Stimulated activated naive B cell treated with anti-CD40 and anti-IgM and Interleukin-4, amounts not matched to agents 10 μg/mL and 1 μg/mL and 100 μg/mL, for 72 hours (primary cell): ENCODE data around the gene GFPT2.
A peak's percentile ranks its signal among the peaks of the same experiment; 100 is the strongest.

ENCODE experiments used
- ATAC-seq, 2 donors: fragments of 150-1000 bp; cut with Tn5 transposase; replicated peaks; 2 replicates each; pipeline ENCODE4 v1.10.0; 2021; ENCODE audit warnings: moderate library complexity in 1 of 2
- DNase-seq: peaks from one replicate; pipeline ENCODE4 v3.0.0; 2021
- H3K27ac Mint-ChIP-seq: one replicate; pipeline ENCODE4 v1.8.0; 2022; ENCODE audit warnings: mild to moderate bottlenecking, mixed read lengths
- H3K27me3 Mint-ChIP-seq, 2 donors: one replicate each; pipeline ENCODE4 v1.8.0; 2022; ENCODE audit warnings: mixed read lengths in 2 of 2
- H3K36me3 Mint-ChIP-seq, 2 donors: one replicate each; pipeline ENCODE4 v1.8.0; 2022; ENCODE audit warnings: mixed read lengths in 2 of 2, mild to moderate bottlenecking in 1 of 2
- H3K4me1 Mint-ChIP-seq, 2 donors: one replicate each; pipeline ENCODE4 v1.8.0; 2022; ENCODE audit warnings: mixed read lengths in 2 of 2, mild to moderate bottlenecking in 1 of 2
- H3K4me3 Mint-ChIP-seq, 2 donors: one replicate each; pipeline ENCODE4 v1.8.0; 2022; ENCODE audit warnings: mild to moderate bottlenecking in 2 of 2, mixed read lengths in 2 of 2, moderate library complexity in 1 of 2
- H3K9me3 Mint-ChIP-seq, 2 donors: one replicate each; pipeline ENCODE4 v1.8.0; 2022; ENCODE audit warnings: mixed read lengths in 2 of 2, mild to moderate bottlenecking in 1 of 2

Gene GFPT2

DNA sequence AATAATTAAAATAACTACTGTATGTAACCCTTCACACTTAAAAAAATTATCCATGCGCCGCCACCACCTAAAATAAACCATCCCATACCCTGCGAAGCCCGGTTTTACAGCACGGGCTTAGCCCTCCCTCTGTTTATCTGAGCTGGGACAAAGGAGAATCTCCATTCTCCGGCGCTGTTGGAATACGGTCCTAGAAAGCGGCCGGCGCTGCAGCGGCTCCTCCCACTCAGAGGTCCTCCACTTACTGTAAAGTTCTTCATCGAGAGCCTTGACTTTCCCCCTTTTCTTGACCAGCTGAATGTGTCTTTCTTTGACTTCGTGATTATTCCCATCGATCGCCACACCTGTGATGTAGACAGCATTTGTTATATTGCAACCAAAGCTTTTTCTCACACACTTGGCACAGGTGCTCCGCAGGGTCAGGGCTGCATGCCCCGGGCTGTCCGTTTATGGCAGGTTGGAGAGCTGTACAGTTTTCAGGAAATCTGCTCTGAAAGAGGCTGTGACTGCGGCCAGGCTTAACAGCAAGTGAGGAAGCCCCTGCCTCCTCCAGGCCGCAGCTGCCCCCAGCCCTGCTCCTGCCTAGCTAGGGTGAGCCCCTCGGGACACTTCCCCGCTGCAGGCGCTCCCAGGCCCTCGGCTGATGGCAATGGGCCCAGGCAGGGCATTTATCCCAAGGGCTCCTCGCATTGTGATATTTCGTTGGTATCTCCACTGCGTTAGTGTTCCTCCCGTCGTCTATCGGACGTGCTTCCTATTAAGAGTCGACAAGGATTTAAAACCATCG, 16.7 kb downstream of the GFPT2 start:
- no peaks in the 10 kb centered on the region for H3K4me1 Mint-ChIP-seq
- DNase-seq (no peak), ATAC-seq (no peak)
- peaks cover 24 to 30% of the 10 kb centered on the region in 2 donors for H3K27me3 Mint-ChIP-seq
- no peak overlapping the region for H3K27ac Mint-ChIP-seq
- no peaks in the 10 kb centered on the region for H3K9me3 Mint-ChIP-seq
- no peaks in the 10 kb centered on the region for H3K36me3 Mint-ChIP-seq
- H3K4me3 Mint-ChIP-seq, result no peak overlapping the region

DNA sequence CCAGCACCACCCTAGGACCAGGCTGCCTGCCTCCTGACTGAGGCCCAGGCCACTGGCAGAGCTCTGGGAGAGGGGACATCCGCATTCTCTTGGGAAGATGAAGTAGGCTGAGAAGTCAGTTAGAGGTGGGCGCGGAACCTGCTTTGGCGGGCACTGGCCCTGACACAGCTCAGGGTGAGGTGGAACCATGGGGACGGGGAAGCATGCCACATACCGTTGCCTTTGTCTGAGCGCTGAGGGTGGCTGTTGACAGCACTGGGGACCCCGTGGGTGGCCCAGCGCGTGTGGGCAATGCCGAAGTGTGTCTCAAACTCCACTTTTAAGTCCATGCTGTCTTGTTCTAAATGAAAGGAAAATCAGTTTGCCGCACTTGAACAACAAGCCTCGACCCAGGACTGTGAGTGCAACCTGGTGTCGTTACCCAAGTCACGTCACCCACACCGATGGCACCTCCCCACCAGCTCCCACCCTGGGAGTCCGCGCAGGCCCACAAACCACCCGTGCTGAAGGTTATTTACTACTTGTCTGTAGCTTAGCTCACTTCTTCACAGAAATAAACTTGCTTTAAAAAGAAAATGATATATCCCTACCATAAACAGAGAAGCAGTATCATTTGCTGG, 17.4 kb downstream of the GFPT2 start:
- Mint-ChIP-seq H3K36me3 (no peaks in the 10 kb centered on the region), H3K27ac (no peak overlapping the region), H3K27me3 (peaks cover 27 to 34% of the 10 kb centered on the region in 2 donors), H3K9me3 (no peaks in the 10 kb centered on the region), H3K4me1 (no peaks in the 10 kb centered on the region), H3K4me3 (no peak overlapping the region)
- no peak for ATAC-seq
- DNase-seq, result no peak

DNA sequence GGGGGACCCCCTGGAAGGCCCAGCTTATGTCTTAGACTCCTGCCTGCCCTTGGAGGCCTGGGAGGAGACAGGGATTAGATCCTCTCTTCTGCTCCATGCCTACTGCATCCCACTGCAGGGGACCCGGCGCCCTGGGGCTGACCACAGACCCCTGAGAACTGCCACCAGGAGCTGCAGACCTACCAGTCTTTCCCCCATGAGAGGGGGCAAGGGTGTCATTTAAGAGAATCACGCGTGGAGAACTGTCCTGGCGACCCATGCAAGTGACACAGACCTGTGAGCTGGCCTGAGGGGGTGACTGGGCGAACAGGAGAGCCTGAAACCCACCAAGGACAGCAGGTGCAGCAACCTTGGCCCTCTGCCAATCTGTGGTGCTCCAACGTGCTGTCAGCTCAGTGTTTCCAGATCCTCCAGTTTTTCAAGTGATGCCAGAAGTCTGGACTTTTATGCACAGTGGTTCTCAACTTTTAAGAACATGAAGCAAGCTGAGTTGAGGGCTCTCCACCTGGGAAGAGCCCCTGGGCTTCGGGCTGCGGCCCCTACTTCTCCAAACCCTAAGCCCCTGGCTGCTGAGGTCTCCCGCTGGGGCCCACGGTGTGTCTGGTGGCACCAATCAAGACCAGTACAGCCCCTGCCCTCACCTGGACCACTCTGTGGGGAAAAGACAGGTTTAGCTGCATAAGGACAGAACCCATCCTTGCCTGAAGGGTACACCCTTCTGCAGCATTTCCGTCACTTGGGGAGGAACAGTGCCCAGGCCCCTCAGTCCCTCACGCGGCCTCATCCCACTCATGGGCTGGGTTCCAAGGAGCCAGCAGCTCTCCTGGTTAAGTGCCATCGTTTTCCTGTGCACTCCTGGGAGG, 18.2 kb downstream of the GFPT2 start:
- ATAC-seq (no peak), DNase-seq (no peak)
- Mint-ChIP-seq H3K9me3 (no peaks in the 10 kb centered on the region), H3K27ac (no peak overlapping the region), H3K4me1 (no peaks in the 10 kb centered on the region), H3K4me3 (no peak overlapping the region), H3K36me3 (no peaks in the 10 kb centered on the region), H3K27me3 (peaks cover 30 to 34% of the 10 kb centered on the region in 2 donors)

DNA sequence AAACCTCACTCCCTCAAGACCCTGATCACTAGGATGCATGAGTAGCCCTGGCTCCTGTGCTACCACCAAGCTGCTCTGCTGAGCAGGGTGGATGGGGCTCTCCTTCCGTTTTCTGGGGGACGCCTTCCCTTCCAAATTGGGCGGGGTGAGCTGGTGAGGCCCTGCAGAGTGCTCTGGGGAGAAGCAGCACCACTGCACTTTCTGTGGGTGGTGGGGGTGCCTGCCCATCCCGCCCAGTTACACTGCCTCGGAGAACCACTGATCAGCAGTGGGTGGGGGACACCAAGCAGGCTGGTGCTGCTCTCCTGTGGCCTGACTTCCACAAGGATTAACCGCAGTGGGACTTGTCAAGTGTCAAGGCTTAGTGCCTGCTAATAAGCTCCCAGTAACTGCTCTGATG, 19.0 kb downstream of the GFPT2 start:
- Mint-ChIP-seq H3K36me3 (no peaks in the 10 kb centered on the region), H3K9me3 (no peaks in the 10 kb centered on the region), H3K4me3 (no peak overlapping the region), H3K27ac (no peak overlapping the region), H3K4me1 (no peaks in the 10 kb centered on the region), H3K27me3 (peaks cover 28 to 29% of the 10 kb centered on the region in 2 donors)
- ATAC-seq (no peak), DNase-seq (no peak)

DNA sequence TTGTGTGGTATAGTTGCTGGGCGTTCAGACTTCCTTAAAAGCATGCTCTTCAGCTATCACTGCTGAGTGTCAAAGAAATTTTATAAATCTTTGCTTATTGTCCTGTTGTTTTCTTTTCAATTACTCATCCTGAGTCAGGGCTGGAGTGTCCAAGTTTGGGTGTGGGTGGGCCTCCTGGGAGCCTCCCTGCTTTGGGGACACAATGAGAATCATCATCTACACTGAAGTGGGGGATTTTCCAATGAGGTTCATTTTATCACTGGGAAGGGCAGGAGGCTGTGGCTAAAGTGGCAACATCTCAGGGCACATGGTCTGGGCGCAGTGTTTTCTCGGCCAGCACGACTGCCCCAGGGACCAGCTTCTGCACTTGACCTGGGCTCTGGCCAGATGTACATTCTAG, 19.5 kb downstream of the GFPT2 start:
- no peaks in the 10 kb centered on the region for H3K4me1 Mint-ChIP-seq
- H3K9me3 Mint-ChIP-seq, result no peaks in the 10 kb centered on the region
- DNase-seq, result no peak
- no peak overlapping the region for H3K4me3 Mint-ChIP-seq
- peak overlapping the region; percentile 26 for H3K27ac Mint-ChIP-seq
- peaks cover 28 to 29% of the 10 kb centered on the region in 2 donors for H3K27me3 Mint-ChIP-seq
- H3K36me3 Mint-ChIP-seq, result no peaks in the 10 kb centered on the region
- ATAC-seq, result no peak

DNA sequence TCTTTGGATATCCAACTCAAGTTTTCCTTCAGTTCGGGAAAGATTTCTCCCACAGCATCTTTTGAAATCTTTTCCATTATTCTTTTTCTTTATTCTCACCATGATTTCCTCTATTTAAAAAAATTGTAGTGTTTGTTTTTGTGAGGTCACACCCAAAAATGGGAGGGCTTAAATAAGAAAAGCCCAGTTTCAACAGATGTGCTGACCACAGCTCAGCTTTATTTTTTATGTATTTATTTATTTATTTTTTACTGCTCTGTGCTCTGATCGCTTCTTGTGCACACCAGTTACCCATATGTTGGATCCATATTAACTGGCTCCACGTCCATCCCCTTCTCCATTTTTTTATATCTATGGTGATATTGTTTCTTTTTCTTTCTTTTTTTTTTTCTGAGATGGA, 20.3 kb downstream of the GFPT2 start:
- no peak overlapping the region for H3K4me3 Mint-ChIP-seq
- no peaks in the 10 kb centered on the region for H3K4me1 Mint-ChIP-seq
- no peak overlapping the region for H3K27ac Mint-ChIP-seq
- H3K9me3 Mint-ChIP-seq, result no peaks in the 10 kb centered on the region
- DNase-seq (no peak), ATAC-seq (no peak)
- peaks cover 28 to 33% of the 10 kb centered on the region in 2 donors for H3K27me3 Mint-ChIP-seq
- H3K36me3 Mint-ChIP-seq, result no peaks in the 10 kb centered on the region

DNA sequence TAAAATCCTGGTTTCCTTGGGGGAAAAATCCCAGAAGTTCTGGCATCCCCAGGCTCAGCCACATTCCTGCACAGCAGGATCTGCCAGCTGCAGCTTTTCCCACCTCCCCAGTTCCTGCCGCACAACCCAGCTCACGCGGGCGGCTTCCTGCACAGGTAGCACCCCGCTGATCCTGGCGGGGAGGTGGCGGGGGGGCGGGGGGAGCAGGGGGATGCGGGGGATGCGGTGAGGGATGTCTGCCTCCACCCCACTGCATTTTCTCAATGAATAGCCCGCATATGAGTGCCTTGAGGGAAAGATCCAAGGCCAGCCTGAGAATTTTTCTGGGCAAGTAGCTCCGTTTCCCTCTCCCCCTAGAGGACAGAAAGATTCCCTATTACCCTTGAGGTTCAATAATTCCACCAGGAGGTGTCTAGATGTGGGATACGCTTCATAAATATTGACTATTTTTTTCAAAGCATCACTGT, 21.1 kb downstream of the GFPT2 start:
- H3K36me3 Mint-ChIP-seq, result no peaks in the 10 kb centered on the region
- H3K4me1 Mint-ChIP-seq, result no peaks in the 10 kb centered on the region
- ATAC-seq (no peak), DNase-seq (no peak)
- peaks cover 27 to 37% of the 10 kb centered on the region in 2 donors for H3K27me3 Mint-ChIP-seq
- H3K27ac Mint-ChIP-seq, result no peak overlapping the region
- no peaks in the 10 kb centered on the region for H3K9me3 Mint-ChIP-seq
- no peak overlapping the region for H3K4me3 Mint-ChIP-seq

DNA sequence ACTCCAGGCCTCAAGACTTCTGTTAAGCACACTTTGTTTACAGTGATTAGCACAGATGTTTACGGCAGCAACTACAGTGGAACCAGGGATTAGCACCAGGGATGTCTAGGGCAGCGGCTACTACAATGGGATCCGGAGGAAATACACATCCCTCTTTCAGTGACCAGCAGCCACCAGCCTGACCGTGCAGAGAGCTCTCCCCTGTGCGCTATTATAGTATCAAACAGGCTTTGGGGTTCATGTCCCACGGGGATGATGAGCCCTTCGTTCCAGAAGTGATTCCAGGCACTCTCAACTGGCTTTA, 21.5 kb downstream of the GFPT2 start:
- no peak overlapping the region for H3K4me3 Mint-ChIP-seq
- H3K27ac Mint-ChIP-seq, result no peak overlapping the region
- ATAC-seq (no peak), DNase-seq (no peak)
- H3K9me3 Mint-ChIP-seq, result no peaks in the 10 kb centered on the region
- no peaks in the 10 kb centered on the region for H3K4me1 Mint-ChIP-seq
- H3K27me3 Mint-ChIP-seq, result peaks cover 23 to 38% of the 10 kb centered on the region in 2 donors
- no peaks in the 10 kb centered on the region for H3K36me3 Mint-ChIP-seq

DNA sequence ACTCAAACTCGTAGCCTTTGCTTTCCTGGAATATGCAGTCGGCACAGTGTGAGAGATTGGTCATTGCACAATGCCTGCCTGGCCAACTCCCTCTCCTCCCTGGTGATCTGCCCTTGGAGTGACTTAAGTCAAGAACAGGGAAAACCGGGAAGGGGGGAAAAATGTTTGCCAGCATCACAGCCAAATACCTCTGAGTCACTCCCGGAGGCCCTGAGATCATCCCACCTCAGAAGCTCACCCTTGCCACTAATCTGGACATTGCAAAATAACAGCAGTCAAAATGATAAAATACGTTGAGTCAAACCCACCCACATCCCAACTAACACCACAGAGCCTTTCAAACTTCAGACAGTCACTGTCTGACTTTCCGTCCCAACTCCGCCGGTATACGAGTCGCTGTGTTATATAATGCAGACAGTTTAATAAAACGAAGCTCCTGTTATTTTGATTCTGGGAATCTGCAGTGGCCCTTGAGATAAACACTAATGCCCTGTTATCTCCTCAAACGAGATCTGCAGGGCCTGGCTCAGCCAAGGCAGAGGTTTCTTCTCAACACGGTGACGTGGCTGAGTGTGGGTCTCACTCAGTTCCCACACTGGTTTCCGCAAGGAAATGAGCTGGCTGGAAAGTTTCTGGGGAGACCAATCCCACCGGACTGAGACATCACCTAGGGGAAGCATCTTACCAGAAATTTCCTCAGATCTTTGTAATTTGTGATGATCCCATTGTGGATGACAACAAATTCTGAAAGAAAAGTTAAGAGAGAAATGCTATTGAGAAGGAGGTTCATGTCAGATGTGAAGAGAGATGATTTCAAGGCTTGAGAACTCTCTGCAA, 22.1 kb downstream of the GFPT2 start:
- no peaks in the 10 kb centered on the region for H3K36me3 Mint-ChIP-seq
- H3K27me3 Mint-ChIP-seq, result peaks cover 17 to 34% of the 10 kb centered on the region in 2 donors
- H3K4me3 Mint-ChIP-seq, result no peak overlapping the region
- no peak overlapping the region for H3K27ac Mint-ChIP-seq
- no peaks in the 10 kb centered on the region for H3K4me1 Mint-ChIP-seq
- ATAC-seq (no peak), DNase-seq (no peak)
- H3K9me3 Mint-ChIP-seq, result no peaks in the 10 kb centered on the region

DNA sequence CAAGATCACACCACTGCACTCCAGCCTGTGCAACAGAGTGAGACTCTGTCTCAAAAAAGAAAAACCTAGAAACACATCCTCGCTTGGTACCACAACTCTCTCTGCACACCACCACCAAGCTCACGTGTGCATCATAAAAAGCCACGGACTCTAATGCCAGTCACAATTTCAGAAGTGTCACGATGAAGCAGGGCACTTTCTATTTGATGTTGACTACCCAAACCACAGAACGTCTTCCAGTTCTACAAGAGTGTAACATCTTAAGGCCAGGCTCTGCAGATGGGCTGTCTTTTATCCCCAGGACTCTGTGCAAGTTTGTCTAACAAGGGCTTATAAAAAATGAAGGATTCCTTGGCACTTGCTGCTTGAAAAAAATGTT, 22.9 kb downstream of the GFPT2 start:
- ATAC-seq (no peak), DNase-seq (no peak)
- Mint-ChIP-seq H3K36me3 (no peaks in the 10 kb centered on the region), H3K27ac (no peak overlapping the region), H3K4me3 (no peak overlapping the region), H3K4me1 (no peaks in the 10 kb centered on the region), H3K27me3 (peaks cover 20 to 36% of the 10 kb centered on the region in 2 donors), H3K9me3 (no peaks in the 10 kb centered on the region)

DNA sequence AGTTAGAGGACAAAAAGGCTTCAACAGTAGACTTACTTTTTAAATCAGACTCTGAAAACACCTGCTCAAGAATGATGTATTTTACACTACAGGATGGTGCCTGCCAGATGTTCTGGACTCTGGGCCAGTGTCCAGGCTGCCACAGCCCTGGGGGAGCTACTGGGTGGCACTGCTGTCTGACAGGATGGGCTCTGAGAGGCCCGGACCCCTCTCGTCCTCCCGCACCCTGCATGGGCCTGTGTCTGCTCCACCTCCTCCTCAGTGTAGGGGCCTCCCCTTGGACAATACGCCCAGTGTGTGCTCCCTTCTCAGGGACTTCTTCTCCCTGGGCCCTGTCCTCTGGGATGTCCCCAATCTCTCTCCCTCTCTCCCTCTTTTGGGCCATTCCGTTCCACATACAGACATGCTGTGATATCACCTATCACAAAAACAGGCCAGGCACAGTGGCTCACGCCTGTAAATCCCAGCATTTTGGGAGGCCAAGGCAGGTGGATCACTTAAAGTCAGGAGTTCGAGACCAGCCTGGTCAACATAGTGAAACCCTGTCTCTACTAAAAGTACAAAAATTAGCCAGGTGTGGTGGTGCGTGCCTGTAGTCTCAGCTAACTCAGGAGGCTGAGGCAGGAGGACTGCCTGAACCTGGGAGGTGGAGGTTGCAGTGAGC, 23.4 kb downstream of the GFPT2 start:
- H3K9me3 Mint-ChIP-seq, result no peaks in the 10 kb centered on the region
- ATAC-seq (no peak), DNase-seq (no peak)
- no peak overlapping the region for H3K4me3 Mint-ChIP-seq
- H3K27me3 Mint-ChIP-seq, result peaks cover 24 to 40% of the 10 kb centered on the region in 2 donors
- H3K27ac Mint-ChIP-seq, result no peak overlapping the region
- H3K4me1 Mint-ChIP-seq, result no peaks in the 10 kb centered on the region
- no peaks in the 10 kb centered on the region for H3K36me3 Mint-ChIP-seq

DNA sequence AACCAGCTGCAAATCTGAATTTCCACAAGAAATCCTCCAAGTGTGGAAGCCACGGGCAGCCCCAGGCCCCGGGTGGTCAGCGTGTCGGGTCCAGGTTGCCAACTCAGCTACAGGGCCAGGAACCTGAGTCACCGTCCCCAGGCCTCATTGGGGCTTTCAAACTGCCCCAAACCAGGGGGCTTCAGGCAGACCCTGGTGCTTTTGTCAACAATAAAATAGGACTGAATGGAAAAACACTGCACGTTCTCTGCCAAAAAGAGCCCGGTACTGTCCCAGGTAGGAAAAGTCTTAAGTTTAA, 24.0 kb downstream of the GFPT2 start:
- no peaks in the 10 kb centered on the region for H3K4me1 Mint-ChIP-seq
- H3K27ac Mint-ChIP-seq, result no peak overlapping the region
- no peaks in the 10 kb centered on the region for H3K36me3 Mint-ChIP-seq
- ATAC-seq (no peak), DNase-seq (no peak)
- H3K27me3 Mint-ChIP-seq, result peaks cover 24 to 38% of the 10 kb centered on the region in 2 donors
- H3K4me3 Mint-ChIP-seq, result no peak overlapping the region
- no peaks in the 10 kb centered on the region for H3K9me3 Mint-ChIP-seq

DNA sequence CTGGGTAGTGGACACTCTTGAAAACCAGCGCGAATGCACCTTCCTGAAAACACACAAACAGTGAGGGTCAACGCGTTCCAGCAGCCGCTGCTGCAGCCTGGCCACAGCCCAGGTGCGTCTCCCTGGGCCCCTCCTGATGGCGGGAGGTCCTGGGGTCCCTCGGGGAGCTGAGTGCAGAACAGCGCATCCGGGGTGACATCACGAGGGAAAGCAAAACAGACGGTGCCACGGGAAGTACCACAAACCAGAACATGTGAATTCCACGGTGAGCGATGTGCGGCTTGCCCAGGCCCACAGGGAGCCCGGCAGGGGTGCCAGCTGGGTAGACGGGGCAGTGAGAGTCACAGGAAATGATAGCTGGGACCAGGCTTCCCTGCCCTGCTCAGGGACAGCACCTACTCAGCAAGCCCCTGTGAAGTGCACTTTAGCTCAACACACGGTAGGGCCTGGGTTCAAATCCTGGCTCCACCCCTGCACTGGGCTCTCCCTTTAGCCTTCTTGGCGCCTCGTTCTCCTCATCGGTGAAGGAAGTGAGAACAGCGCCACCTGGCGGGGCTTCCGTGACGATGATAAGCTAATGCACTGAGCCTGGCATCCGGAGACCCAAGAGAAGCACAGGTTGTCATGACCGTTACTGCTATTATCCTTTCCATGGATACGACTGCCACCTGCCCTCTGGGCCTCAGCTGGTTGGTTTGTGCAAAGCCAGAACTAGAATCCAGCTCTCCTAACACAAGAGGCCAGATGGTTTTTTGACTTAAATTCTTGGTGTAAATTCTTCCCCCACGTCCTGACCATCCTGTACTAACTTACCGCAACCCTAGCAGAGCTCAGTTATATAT, 24.6 kb downstream of the GFPT2 start:
- Mint-ChIP-seq H3K36me3 (no peaks in the 10 kb centered on the region), H3K9me3 (no peaks in the 10 kb centered on the region), H3K4me3 (no peak overlapping the region), H3K27me3 (peaks cover 20 to 32% of the 10 kb centered on the region in 2 donors), H3K4me1 (no peaks in the 10 kb centered on the region), H3K27ac (no peak overlapping the region)
- peak; percentile 92 to 94 for ATAC-seq
- peak; percentile 51 for DNase-seq
